Measurements from ENCODE around the gene CERS6. TPM values are rescaled to one million over a fixed set of nuclear protein-coding genes. Genes with fewer than 3 reads are reported as not detected.

Gene CERS6
- total and polyA plus RNA-seq, 2 experiments from 2014 or later: 40.9 to 99.1 TPM

GRCh38 chr2:168624028-168624427, 168.0 kb downstream of the CERS6 start:
- no peak for DNase-seq (ENCODE audit: low spot score)
- Histone ChIP-seq H3K9me2 (replicated peaks; ENCODE audit: insufficient read depth) (no peaks in the 10 kb centered on the region), H3K4me2 (no peak overlapping the region), H4K20me1 (ENCODE audit: insufficient read depth, poor library complexity, severe bottlenecking) (no peaks in the 10 kb centered on the region), H3K9me3 (ENCODE audit: low read depth) (no peaks in the 10 kb centered on the region), H3K36me3 (replicated peaks; ENCODE audit: insufficient read depth, low read depth) (no peaks in the 10 kb centered on the region), H3K4me3 (no peak overlapping the region), H3K27me3 (no peaks in the 10 kb centered on the region), H2AFZ (no peak overlapping the region), H3K27ac (no peak overlapping the region), H3K4me1 (ENCODE audit: insufficient read depth) (peaks cover 7% of the 10 kb centered on the region), H3K79me2 (peaks cover 54% of the 10 kb centered on the region)
- 77% methylated on average over 3 of the region's 3 CpGs for WGBS (ENCODE audit: low lambda C conversion rate, missing lambda C conversion rate)
- no peak for TF ChIP-seq CTCF (IDR thresholded peaks at IDR 0.05; ENCODE audit: poor library complexity)

- H3K4me1 ChIP-seq (ENCODE audit: insufficient read depth): peaks cover 7% of the 10 kb centered on the region
- no peaks in the 10 kb centered on the region for H3K9me3 ChIP-seq (ENCODE audit: low read depth)
- no peaks in the 10 kb centered on the region for H3K9me2 ChIP-seq (replicated peaks; ENCODE audit: insufficient read depth)
- H3K36me3 ChIP-seq (replicated peaks; ENCODE audit: insufficient read depth, low read depth): no peaks in the 10 kb centered on the region
- no peaks in the 10 kb centered on the region for H4K20me1 ChIP-seq (ENCODE audit: insufficient read depth, poor library complexity, severe bottlenecking)
- no peak overlapping the region for H2AFZ ChIP-seq
- no peak for DNase-seq (ENCODE audit: low spot score)
- H3K79me2 ChIP-seq: peaks cover 58% of the 10 kb centered on the region
- TF ChIP-seq EZH2 (IDR thresholded peaks at IDR 0.05; ENCODE audit: borderline replicate concordance): no peak
- TF ChIP-seq CTCF (IDR thresholded peaks at IDR 0.05; ENCODE audit: poor library complexity): no peak
- TF ChIP-seq EZH2phosphoT487 (IDR thresholded peaks at IDR 0.05; ENCODE audit: low read depth, severe bottlenecking, unreplicated experiment): no peak
- H3K4me3 ChIP-seq: no peak overlapping the region
- H3K4me2 ChIP-seq: no peak overlapping the region
- H3K27ac ChIP-seq: no peak overlapping the region
- H3K27me3 ChIP-seq: no peaks in the 10 kb centered on the region
- 58% methylated on average over 4 of the region's 4 CpGs for WGBS (ENCODE audit: low lambda C conversion rate, missing lambda C conversion rate)
These were observed 170.0 kb downstream of the CERS6 start for GRCh38 chr2:168626096-168626495.

- Histone ChIP-seq H4K20me1 (ENCODE audit: insufficient read depth, poor library complexity, severe bottlenecking) (no peaks in the 10 kb centered on the region), H3K27me3 (no peaks in the 10 kb centered on the region), H3K9me2 (replicated peaks; ENCODE audit: insufficient read depth) (no peaks in the 10 kb centered on the region), H3K9me3 (ENCODE audit: low read depth) (no peaks in the 10 kb centered on the region), H3K36me3 (replicated peaks; ENCODE audit: insufficient read depth, low read depth) (no peaks in the 10 kb centered on the region), H3K27ac (no peak overlapping the region), H3K79me2 (peaks cover 58% of the 10 kb centered on the region), H3K4me1 (ENCODE audit: insufficient read depth) (peaks cover 7% of the 10 kb centered on the region), H3K4me3 (no peak overlapping the region), H3K4me2 (no peak overlapping the region), H2AFZ (no peak overlapping the region)
- TF ChIP-seq EZH2 (IDR thresholded peaks at IDR 0.05; ENCODE audit: borderline replicate concordance) (no peak), CTCF (IDR thresholded peaks at IDR 0.05; ENCODE audit: poor library complexity) (no peak), EZH2phosphoT487 (IDR thresholded peaks at IDR 0.05; ENCODE audit: low read depth, severe bottlenecking, unreplicated experiment) (no peak)
- WGBS (ENCODE audit: low lambda C conversion rate, missing lambda C conversion rate): 52% methylated on average over 3 of the region's 3 CpGs
- DNase-seq (ENCODE audit: low spot score): no peak
These were observed 170.6 kb downstream of the CERS6 start for GRCh38 chr2:168626647-168627046.

GRCh38 chr2:168632709-168633121, 176.6 kb downstream of the CERS6 start:
- Histone ChIP-seq H3K36me3 (replicated peaks; ENCODE audit: insufficient read depth, low read depth) (no peaks in the 10 kb centered on the region), H3K9me3 (ENCODE audit: low read depth) (no peaks in the 10 kb centered on the region), H3K27me3 (no peaks in the 10 kb centered on the region), H3K9me2 (replicated peaks; ENCODE audit: insufficient read depth) (no peaks in the 10 kb centered on the region), H3K4me1 (ENCODE audit: insufficient read depth) (peaks cover 33% of the 10 kb centered on the region), H3K4me3 (no peak overlapping the region), H2AFZ (no peak overlapping the region), H4K20me1 (ENCODE audit: insufficient read depth, poor library complexity, severe bottlenecking) (no peaks in the 10 kb centered on the region), H3K79me2 (peaks cover 46% of the 10 kb centered on the region), H3K4me2 (peak overlapping the region; percentile 32), H3K27ac (peak overlapping the region; percentile 72)
- no peak for DNase-seq (ENCODE audit: low spot score)
- TF ChIP-seq CTCF (IDR thresholded peaks at IDR 0.05; ENCODE audit: poor library complexity): no peak
- TF ChIP-seq EZH2 (IDR thresholded peaks at IDR 0.05; ENCODE audit: borderline replicate concordance): no peak
- TF ChIP-seq EZH2phosphoT487 (IDR thresholded peaks at IDR 0.05; ENCODE audit: low read depth, severe bottlenecking, unreplicated experiment): no peak
- 55% methylated on average over 7 of the region's 7 CpGs for WGBS (ENCODE audit: low lambda C conversion rate, missing lambda C conversion rate)
